ENCODE data around the gene MYO1F. TPM values are rescaled to one million over a fixed set of nuclear protein-coding genes. Genes with fewer than 3 reads are reported as not detected.

MYO1F gene
- total RNA-seq, 2 donors from 2014 or later, result 4.7 to 9.1 TPM

DNA sequence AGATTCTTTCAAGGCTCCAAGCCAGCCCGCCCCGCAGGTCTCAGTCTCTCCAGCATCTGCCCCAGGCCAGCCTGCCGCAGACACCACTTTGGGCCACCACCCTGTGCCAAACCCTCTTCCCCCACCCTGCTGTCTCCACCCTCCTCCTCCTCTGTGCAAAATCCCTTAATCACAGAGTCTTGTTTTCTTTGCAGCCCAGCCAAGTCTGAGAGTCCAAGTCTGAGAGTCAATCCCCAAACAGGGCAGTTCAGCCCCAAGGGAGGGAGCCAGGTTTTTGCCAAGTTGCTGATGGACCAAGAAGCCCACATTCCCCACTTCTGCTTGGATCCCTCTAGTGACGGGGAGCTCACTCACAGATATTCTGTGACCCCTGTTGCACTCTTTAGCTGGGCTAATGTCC lies 30.1 kb upstream of the MYO1F start:
- Histone ChIP-seq H3K27me3 (peaks cover 4% of the 10 kb centered on the region), H3K9me3 (no peaks in the 10 kb centered on the region), H3K9ac (ENCODE audit: low read depth in 2 of 2, low read length in 2 of 2) (no peak overlapping the region), H3K36me3 (no peaks in the 10 kb centered on the region), H3K27ac (no peak overlapping the region), H3K4me1 (no peaks in the 10 kb centered on the region), H3K4me3 (no peak overlapping the region)
- no peak for DNase-seq
- TF ChIP-seq, protein P1, sequence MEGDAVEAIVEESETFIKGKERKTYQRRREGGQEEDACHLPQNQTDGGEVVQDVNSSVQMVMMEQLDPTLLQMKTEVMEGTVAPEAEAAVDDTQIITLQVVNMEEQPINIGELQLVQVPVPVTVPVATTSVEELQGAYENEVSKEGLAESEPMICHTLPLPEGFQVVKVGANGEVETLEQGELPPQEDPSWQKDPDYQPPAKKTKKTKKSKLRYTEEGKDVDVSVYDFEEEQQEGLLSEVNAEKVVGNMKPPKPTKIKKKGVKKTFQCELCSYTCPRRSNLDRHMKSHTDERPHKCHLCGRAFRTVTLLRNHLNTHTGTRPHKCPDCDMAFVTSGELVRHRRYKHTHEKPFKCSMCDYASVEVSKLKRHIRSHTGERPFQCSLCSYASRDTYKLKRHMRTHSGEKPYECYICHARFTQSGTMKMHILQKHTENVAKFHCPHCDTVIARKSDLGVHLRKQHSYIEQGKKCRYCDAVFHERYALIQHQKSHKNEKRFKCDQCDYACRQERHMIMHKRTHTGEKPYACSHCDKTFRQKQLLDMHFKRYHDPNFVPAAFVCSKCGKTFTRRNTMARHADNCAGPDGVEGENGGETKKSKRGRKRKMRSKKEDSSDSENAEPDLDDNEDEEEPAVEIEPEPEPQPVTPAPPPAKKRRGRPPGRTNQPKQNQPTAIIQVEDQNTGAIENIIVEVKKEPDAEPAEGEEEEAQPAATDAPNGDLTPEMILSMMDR (IDR thresholded peaks at IDR 0.05), result no peak
- intact Hi-C loops (cut with DNase I), result no loop called here

DNA sequence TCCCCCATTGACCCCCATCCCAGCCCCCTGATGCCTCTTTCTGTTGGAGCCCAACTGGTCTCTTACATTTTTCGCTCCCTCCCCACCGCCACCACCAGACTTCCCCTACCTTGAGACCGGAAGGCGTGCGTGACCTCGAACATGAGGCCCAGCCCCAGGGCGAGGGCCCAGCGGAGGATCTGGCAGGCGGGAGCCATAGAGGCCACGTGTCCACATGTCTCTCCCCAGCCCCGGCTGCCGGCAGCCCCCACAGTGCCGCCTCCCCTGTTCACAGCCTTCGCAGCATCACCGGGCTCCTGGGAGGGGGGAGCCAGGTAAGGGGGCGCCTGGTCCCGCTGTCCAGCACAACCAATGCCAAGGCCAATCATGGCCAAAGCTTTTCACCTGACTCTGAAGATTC lies 28.3 kb upstream of the MYO1F start:
- no peak for DNase-seq
- Histone ChIP-seq H3K4me3 (no peak overlapping the region), H3K27ac (no peak overlapping the region), H3K36me3 (no peaks in the 10 kb centered on the region), H3K9ac (ENCODE audit: low read depth in 2 of 2, low read length in 2 of 2) (no peak overlapping the region), H3K9me3 (no peaks in the 10 kb centered on the region), H3K27me3 (peaks cover 4% of the 10 kb centered on the region), H3K4me1 (no peaks in the 10 kb centered on the region)
- intact Hi-C loops (cut with DNase I), result no loop called here
- TF ChIP-seq, protein P1 (IDR thresholded peaks at IDR 0.05), result no peak

DNA sequence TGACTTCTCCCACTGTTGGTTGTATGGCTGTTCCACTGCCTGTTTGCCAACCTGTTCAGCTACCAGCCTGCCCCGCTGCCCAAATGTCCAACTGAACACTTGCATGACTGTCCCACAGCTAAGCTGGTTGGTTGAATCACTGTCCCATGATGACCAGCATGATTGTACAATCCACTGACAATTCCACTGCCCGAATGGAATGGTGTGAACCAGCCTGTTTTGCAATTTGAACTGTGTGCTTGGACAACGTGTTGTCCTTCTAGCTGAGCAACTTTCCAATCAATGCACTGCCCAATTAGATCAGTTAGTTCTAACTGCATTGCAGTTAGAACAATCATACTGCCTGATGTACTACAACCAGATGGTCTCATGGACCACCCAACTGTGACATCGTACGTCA lies 24.6 kb upstream of the MYO1F start:
- no peak for DNase-seq
- Histone ChIP-seq H3K4me3 (no peak overlapping the region), H3K27ac (no peak overlapping the region), H3K27me3 (no peaks in the 10 kb centered on the region), H3K36me3 (no peaks in the 10 kb centered on the region), H3K9ac (ENCODE audit: low read depth in 2 of 2, low read length in 2 of 2) (no peak overlapping the region), H3K4me1 (no peaks in the 10 kb centered on the region), H3K9me3 (no peaks in the 10 kb centered on the region)
- TF ChIP-seq, protein P1 (IDR thresholded peaks at IDR 0.05), result no peak
- intact Hi-C loops (cut with DNase I), result no loop called here

DNA sequence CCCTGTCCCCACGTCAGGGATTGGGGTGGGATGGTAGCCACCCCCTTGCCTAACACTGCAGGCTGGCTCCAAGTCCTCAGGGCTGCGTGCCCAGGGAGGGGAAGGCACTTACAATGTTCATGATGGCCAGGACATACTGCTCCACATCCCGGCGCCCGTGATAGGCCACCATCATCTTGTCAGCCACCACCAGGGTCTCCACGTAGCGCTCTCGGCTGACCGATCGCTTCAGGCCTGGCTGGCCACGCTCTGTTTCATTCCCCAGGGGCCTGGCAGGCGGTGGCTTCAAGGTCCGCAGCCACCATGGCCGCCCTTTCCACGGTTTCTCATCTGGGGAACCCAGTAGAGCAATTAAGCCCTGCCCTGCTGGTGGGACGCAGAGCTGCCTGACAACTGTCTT lies 23.6 kb upstream of the MYO1F start:
- Histone ChIP-seq H3K4me3 (no peak overlapping the region), H3K9ac (ENCODE audit: low read depth in 2 of 2, low read length in 2 of 2) (no peak overlapping the region), H3K9me3 (no peaks in the 10 kb centered on the region), H3K27ac (no peak overlapping the region), H3K36me3 (no peaks in the 10 kb centered on the region), H3K4me1 (no peaks in the 10 kb centered on the region), H3K27me3 (no peaks in the 10 kb centered on the region)
- intact Hi-C loops (cut with DNase I), result no loop called here
- no peak for DNase-seq
- TF ChIP-seq, protein P1 (IDR thresholded peaks at IDR 0.05), result no peak

DNA sequence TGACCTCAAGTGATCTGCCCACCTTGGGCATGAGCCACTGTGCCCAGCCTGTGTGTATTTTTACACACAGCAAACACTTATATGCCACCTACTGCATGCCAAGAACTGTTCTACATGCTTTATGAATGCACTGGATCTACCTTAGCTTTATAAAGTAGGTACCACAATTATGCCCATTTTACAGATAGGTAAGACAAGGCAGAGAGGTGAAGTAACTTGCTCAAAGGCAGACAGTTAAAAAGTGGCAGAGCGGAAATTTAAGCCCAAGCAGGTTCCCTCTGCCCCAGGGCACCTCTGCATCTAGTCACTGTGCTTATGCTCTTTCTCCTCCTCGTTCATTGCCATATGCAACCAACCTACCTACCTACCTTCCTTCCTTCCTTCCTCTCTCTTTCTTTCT lies 22.8 kb upstream of the MYO1F start:
- TF ChIP-seq, protein P1 (IDR thresholded peaks at IDR 0.05), result no peak
- Histone ChIP-seq H3K27ac (no peak overlapping the region), H3K36me3 (no peaks in the 10 kb centered on the region), H3K27me3 (no peaks in the 10 kb centered on the region), H3K4me1 (no peaks in the 10 kb centered on the region), H3K9me3 (no peaks in the 10 kb centered on the region), H3K9ac (ENCODE audit: low read depth in 2 of 2, low read length in 2 of 2) (no peak overlapping the region), H3K4me3 (no peak overlapping the region)
- intact Hi-C loops (cut with DNase I), result no loop called here
- no peak for DNase-seq

DNA sequence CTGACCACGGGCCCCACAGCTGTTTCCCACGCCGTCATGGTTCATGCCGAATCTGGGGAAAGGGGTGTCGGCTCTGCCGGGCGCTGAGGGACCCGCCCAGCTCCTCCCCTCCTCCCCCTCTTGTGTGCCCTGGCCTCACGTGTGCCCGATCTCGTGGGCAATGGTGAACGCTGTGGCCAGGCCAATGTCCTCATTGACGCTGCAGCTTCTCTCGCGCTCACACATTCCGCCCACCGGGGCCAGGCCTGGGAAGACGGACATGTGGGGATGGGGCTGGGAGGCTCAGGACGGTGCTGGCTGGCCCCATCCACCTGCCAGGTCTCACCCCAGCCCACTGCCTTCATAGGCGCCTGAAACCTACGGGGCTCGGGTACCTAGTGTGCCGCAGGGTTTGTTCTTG lies 18.9 kb upstream of the MYO1F start:
- TF ChIP-seq, protein P1 (IDR thresholded peaks at IDR 0.05), result no peak
- no peaks in the 10 kb centered on the region for H3K9me3 ChIP-seq
- DNase-seq, result no peak
- H3K9ac ChIP-seq (ENCODE audit: low read depth in 2 of 2, low read length in 2 of 2), result no peak overlapping the region
- no peaks in the 10 kb centered on the region for H3K4me1 ChIP-seq
- no peaks in the 10 kb centered on the region for H3K36me3 ChIP-seq
- intact Hi-C loops (cut with DNase I), result no loop called here
- no peaks in the 10 kb centered on the region for H3K27me3 ChIP-seq
- no peak overlapping the region for H3K27ac ChIP-seq
- no peak overlapping the region for H3K4me3 ChIP-seq
